Keratinocyte (primary cell): ENCODE results near the gene TMED6. TPM values are rescaled to one million over a fixed set of nuclear protein-coding genes. Genes with fewer than 3 reads are reported as not detected.
A peak's percentile ranks its signal among the peaks of the same experiment; 100 is the strongest.

Experiments
- DNase-seq: peaks from one replicate; pipeline ENCODE4 v3.0.0-alpha.2; 2011; ENCODE audit warnings: low read depth, missing footprints, low spot score
- FAIRE-seq: peaks from 2 replicates; lab custom pipeline; 2011; peaks lifted over from hg19 to GRCh38; lab: Jason Lieb, UNC
- H2AFZ ChIP-seq: 2 replicates; pipeline ENCODE4 v1.6.0; 2012; ENCODE audit warnings: low read length, control low read depth, inconsistent platforms; ENCODE audit not compliant: control insufficient read depth
- H3K27ac ChIP-seq: 2 replicates; pipeline ENCODE4 v1.5.1; 2011; ENCODE audit warnings: low read length; ENCODE audit not compliant: control insufficient read depth, insufficient read depth
- H3K27me3 ChIP-seq: 3 replicates; pipeline ENCODE4 v1.6.0; 2011; ENCODE audit warnings: low read length; ENCODE audit not compliant: control insufficient read depth, insufficient read depth; ENCODE audit errors: extremely low read depth
- H3K36me3 ChIP-seq, 2 experiments: 2 replicates in 1 of 2; 3 replicates in 1 of 2; pipeline ENCODE4 v1.5.1; 2011; ENCODE audit warnings: low read length in 2 of 2, mild to moderate bottlenecking in 1 of 2; ENCODE audit not compliant: control insufficient read depth in 2 of 2, insufficient read depth in 2 of 2; ENCODE audit errors: extremely low read depth in 1 of 2
- H3K4me1 ChIP-seq: 3 replicates; pipeline ENCODE4 v1.5.1; 2011; ENCODE audit warnings: low read length; ENCODE audit not compliant: control insufficient read depth, insufficient read depth; ENCODE audit errors: extremely low read depth
- H3K4me2 ChIP-seq: 3 replicates; pipeline ENCODE4 v1.6.0; 2011; ENCODE audit warnings: low read depth, low read length; ENCODE audit not compliant: control insufficient read depth, insufficient read depth; ENCODE audit errors: extremely low read depth
- H3K4me3 ChIP-seq, 3 experiments: fragments of 200-600 bp in 1 of 3; sonication (generic) in 1 of 3; 2 replicates in 2 of 3; 3 replicates in 1 of 3; pipeline ENCODE4 v1.5.1; 2011 to 2016; ENCODE audit warnings: low read length in 3 of 3, mild to moderate bottlenecking in 3 of 3, control low read depth in 2 of 3, inconsistent platforms in 1 of 3, low read depth in 1 of 3, mixed read lengths in 1 of 3, mixed run types in 1 of 3, moderate library complexity in 1 of 3; ENCODE audit not compliant: control insufficient read depth in 2 of 3, insufficient read depth in 2 of 3; ENCODE audit errors: extremely low read depth in 1 of 3
- H3K79me2 ChIP-seq: 2 replicates; pipeline ENCODE4 v1.6.0; 2012; ENCODE audit warnings: low read length; ENCODE audit not compliant: control insufficient read depth, insufficient read depth
- H3K9ac ChIP-seq: 3 replicates; pipeline ENCODE4 v1.6.0; 2011; ENCODE audit warnings: low read length; ENCODE audit not compliant: control insufficient read depth, insufficient read depth; ENCODE audit errors: extremely low read depth
- H3K9me1 ChIP-seq: 3 replicates; pipeline ENCODE4 v1.6.0; 2011; ENCODE audit warnings: low read length; ENCODE audit not compliant: control insufficient read depth, insufficient read depth; ENCODE audit errors: extremely low read depth
- H3K9me3 ChIP-seq: 2 replicates; pipeline ENCODE4 v1.5.1; 2012; ENCODE audit warnings: low read depth, low read length; ENCODE audit not compliant: control insufficient read depth
- H4K20me1 ChIP-seq: 3 replicates; pipeline ENCODE4 v1.6.0; 2011; ENCODE audit warnings: low read length; ENCODE audit not compliant: control insufficient read depth, insufficient read depth; ENCODE audit errors: extremely low read depth
- CTCF ChIP-seq, 3 experiments: IDR thresholded peaks in 1 of 3; conservative IDR thresholded peaks in 1 of 3; optimal IDR thresholded peaks in 1 of 3; 2 replicates in 2 of 3; 3 replicates in 1 of 3; pipeline versions ENCODE3 to v1.5.1; 2011; ENCODE audit warnings: low read length in 3 of 3, mild to moderate bottlenecking in 3 of 3, moderate library complexity in 2 of 3, control low read depth in 1 of 3, inconsistent platforms in 1 of 3; ENCODE audit not compliant: insufficient read depth in 2 of 3; ENCODE audit errors: extremely low read depth in 1 of 3
- EZH2 ChIP-seq: IDR thresholded peaks from one replicate; pipeline ENCODE4 v1.6.1; 2012; ENCODE audit warnings: inconsistent platforms, mild to moderate bottlenecking, low read length, moderate library complexity
- dilution Hi-C: fragments of 300-500 bp; cut with MboI; formaldehyde crosslinking; loops from one replicate; pipeline ENCODE4 v1.7.0; 2020; ENCODE audit warnings: low sequenced_read_pairs; ENCODE audit not compliant: extremely low pct_ligation_motif_present
- polyA plus RNA-seq, 5 experiments: library from polyadenylated mRNA; depleted of rRNA in 3 of 5; stranded (reverse) in 3 of 5; stranded (forward) in 1 of 5; unstranded in 1 of 5; fragments of >200 nt; gene quantifications; 1 replicate in 1 of 5; 2 replicates in 3 of 5; 3 replicates in 1 of 5; pipeline versions ENCODE4 v1.2.1 to v1.2.3, GENCODE V29; 2011 to 2012; ENCODE audit warnings: missing spikeins in 2 of 5, low read depth in 1 of 5, low replicate concordance in 1 of 5

The TMED6 gene
- polyA plus RNA-seq, 1 donor (not counting 4 experiments of a cell fraction or from before 2014, with no cell fraction given) = 0.09 TPM

GRCh38 chr16:69386596-69386995 lies 35.0 kb upstream of the TMED6 start:
- Histone ChIP-seq H3K27me3 (no peaks in the 10 kb centered on the region), H3K9me1 (no peaks in the 10 kb centered on the region), H4K20me1 (no peaks in the 10 kb centered on the region), H3K4me2 (peak overlapping the region; percentile 29), H3K4me3 (peak overlapping the region in 1 of 3 experiments; percentile 77), H3K4me1 (peaks cover 8% of the 10 kb centered on the region), H3K79me2 (peaks cover 28% of the 10 kb centered on the region), H3K27ac (no peak overlapping the region), H3K9ac (no peak overlapping the region), H3K9me3 (no peaks in the 10 kb centered on the region), H3K36me3 (peaks cover 8% of the 10 kb centered on the region in 2 experiments), H2AFZ (no peak overlapping the region)
- dilution Hi-C loops = no loop called here
- DNase-seq (no peak), FAIRE-seq (no peak)
- TF ChIP-seq EZH2 = no peak
- no peak for TF ChIP-seq CTCF (optimal IDR thresholded peaks at IDR 0.05 in 1 of 3, IDR thresholded peaks at IDR 0.05 in 1 of 3, conservative IDR thresholded peaks at IDR 0.05 in 1 of 3; ENCODE audit: extremely low read depth in 1 of 3, insufficient read depth in 2 of 3, low read length in 3 of 3)

GRCh38 chr16:69384974-69385373 lies 33.4 kb upstream of the TMED6 start:
- no peaks in the 10 kb centered on the region for H3K27me3 ChIP-seq
- peak overlapping the region; percentile 55 to 96 (median 77) for H3K4me3 ChIP-seq
- H3K27ac ChIP-seq = peak overlapping the region; percentile 65
- peak overlapping the region; percentile 97 for H3K4me2 ChIP-seq
- TF ChIP-seq EZH2 = no peak
- no peak for TF ChIP-seq CTCF (optimal IDR thresholded peaks at IDR 0.05 in 1 of 3, IDR thresholded peaks at IDR 0.05 in 1 of 3, conservative IDR thresholded peaks at IDR 0.05 in 1 of 3; ENCODE audit: extremely low read depth in 1 of 3, insufficient read depth in 2 of 3, low read length in 3 of 3)
- no peaks in the 10 kb centered on the region for H4K20me1 ChIP-seq
- H3K9me1 ChIP-seq = no peaks in the 10 kb centered on the region
- DNase-seq (no peak), FAIRE-seq (no peak)
- peak overlapping the region; percentile 34 for H2AFZ ChIP-seq
- peaks cover 28% of the 10 kb centered on the region for H3K79me2 ChIP-seq
- H3K36me3 ChIP-seq = peaks cover 8% of the 10 kb centered on the region in 2 experiments
- no peaks in the 10 kb centered on the region for H3K9me3 ChIP-seq
- dilution Hi-C loops = no loop called here
- peaks cover 8% of the 10 kb centered on the region for H3K4me1 ChIP-seq
- peak overlapping the region; percentile 81 for H3K9ac ChIP-seq
